Measurements from ENCODE around the gene IFI30. TPM values are rescaled to one million over a fixed set of nuclear protein-coding genes. Genes with fewer than 3 reads are reported as not detected.

The IFI30 gene
- total RNA-seq, 2 donors from 2014 or later: 8.1 to 43.2 TPM

- peak within 1 kb of the TSS; percentile 91 to 92 for H3K4me3 ChIP-seq
- peaks cover 0 to 32% of the 10 kb centered on the region in 2 donors for H3K4me1 ChIP-seq
- peak; percentile 99 for DNase-seq (ENCODE audit: low spot score)
- no peaks in the 10 kb centered on the region for H3K9me3 ChIP-seq
- H3K27me3 ChIP-seq: no peaks in the 10 kb centered on the region
- H3K27ac ChIP-seq: peak within 1 kb of the TSS; percentile 97 to 99
- peak in 1 of 2 donors; percentile 7 for TF ChIP-seq CTCF (IDR thresholded peaks at IDR 0.05)
- H3K36me3 ChIP-seq: no peaks in the 10 kb centered on the region
Measured at GRCh38 chr19:18152817-18153555, 20.6 kb upstream of the IFI30 start, which contains the start of gene PIK3R2. PIK3R2 (plus strand) TSS chr19:18153163; CDS start chr19:18155880, 2,717 bp downstream.

GRCh38 chr19:18153556-18154134 is 20.0 kb upstream of the IFI30 start:
- Histone ChIP-seq H3K9me3 (no peaks in the 10 kb centered on the region), H3K4me1 (peaks cover 0 to 32% of the 10 kb centered on the region in 2 donors), H3K27me3 (no peaks in the 10 kb centered on the region), H3K4me3 (peak overlapping the region; percentile 91 to 92), H3K27ac (peak overlapping the region; percentile 97 to 99), H3K36me3 (no peaks in the 10 kb centered on the region)
- TF ChIP-seq CTCF (IDR thresholded peaks at IDR 0.05): no peak
- no peak for DNase-seq (ENCODE audit: low spot score)

- Histone ChIP-seq H3K9me3 (no peaks in the 10 kb centered on the region), H3K4me3 (no peak overlapping the region), H3K4me1 (peaks cover 0 to 35% of the 10 kb centered on the region in 2 donors), H3K36me3 (no peaks in the 10 kb centered on the region), H3K27ac (peak overlapping the region in 1 of 2 donors; percentile 79), H3K27me3 (no peaks in the 10 kb centered on the region)
- no peak for TF ChIP-seq CTCF (IDR thresholded peaks at IDR 0.05)
- DNase-seq (ENCODE audit: low spot score): no peak
Measured at GRCh38 chr19:18155095-18156087, 18.2 kb upstream of the IFI30 start.

GRCh38 chr19:18156268-18156667 is 17.3 kb upstream of the IFI30 start:
- Histone ChIP-seq H3K36me3 (no peaks in the 10 kb centered on the region), H3K9me3 (no peaks in the 10 kb centered on the region), H3K27me3 (no peaks in the 10 kb centered on the region), H3K4me3 (no peak overlapping the region), H3K4me1 (peaks cover 0 to 42% of the 10 kb centered on the region in 2 donors), H3K27ac (peak overlapping the region; percentile 72 to 79)
- no peak for DNase-seq (ENCODE audit: low spot score)
- no peak for TF ChIP-seq CTCF (IDR thresholded peaks at IDR 0.05)

GRCh38 chr19:18156841-18157464 is 16.7 kb upstream of the IFI30 start:
- Histone ChIP-seq H3K9me3 (no peaks in the 10 kb centered on the region), H3K4me1 (peaks cover 0 to 48% of the 10 kb centered on the region in 2 donors)

More at GRCh38 chr19:18156841-18157464, 16.7 kb upstream of the IFI30 start:
- H3K27ac ChIP-seq: peak overlapping the region; percentile 72 to 79
- no peaks in the 10 kb centered on the region for H3K27me3 ChIP-seq
- H3K4me3 ChIP-seq: no peak overlapping the region
- no peaks in the 10 kb centered on the region for H3K36me3 ChIP-seq
- no peak for TF ChIP-seq CTCF (IDR thresholded peaks at IDR 0.05)
- DNase-seq (ENCODE audit: low spot score): peak; percentile 81

All from right atrium auricular region (tissue), 2 donors.